ENCODE data around the gene GJD2. TPM values are rescaled to one million over a fixed set of nuclear protein-coding genes. Genes with fewer than 3 reads are reported as not detected.

Gene GJD2
- polyA plus RNA-seq, 3 donors: not detected

DNA sequence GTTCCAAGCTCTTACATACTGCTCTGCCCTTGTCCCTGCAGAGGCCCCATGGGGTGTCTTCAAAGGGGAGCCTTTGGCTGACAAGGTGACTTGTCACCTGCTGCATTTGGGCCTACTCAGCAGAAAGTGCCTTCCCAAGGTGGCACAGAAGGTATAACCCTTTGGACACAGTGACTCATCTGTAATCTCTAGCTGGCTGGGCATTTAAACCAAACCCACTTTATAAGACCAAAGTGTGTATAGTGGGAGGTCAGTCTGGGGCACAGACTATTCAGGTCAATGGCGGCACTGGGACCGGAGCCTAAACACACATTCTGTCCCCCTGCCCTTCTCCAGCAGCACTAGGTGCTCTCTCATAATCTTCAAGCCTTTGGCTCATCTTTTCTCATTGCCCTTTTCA is 35.1 kb downstream of the GJD2 start:
- H3K36me3 ChIP-seq (replicated peaks in 1 of 2; ENCODE audit: control insufficient read depth in 1 of 2, insufficient read depth in 2 of 2, low read length in 2 of 2): no peaks in the 10 kb centered on the region
- Mint-ChIP-seq H3K27me3 (ENCODE audit: low read depth in 3 of 3) (peaks cover 24 to 39% (median 32%) of the 10 kb centered on the region in 3 donors), H3K4me3 (no peak overlapping the region), H3K4me1 (no peaks in the 10 kb centered on the region), H3K27ac (no peak overlapping the region), H3K9me3 (peaks cover 0 to 3% (median 0%) of the 10 kb centered on the region in 7 donors), H3K36me3 (no peaks in the 10 kb centered on the region)
- no peaks in the 10 kb centered on the region for H3K9me3 ChIP-seq (replicated peaks in 1 of 2; ENCODE audit: control insufficient read depth in 1 of 2, insufficient read depth in 1 of 2, low read length in 2 of 2)
- H3K27ac ChIP-seq (ENCODE audit: low read depth in 1 of 2, low read length in 2 of 2): no peak overlapping the region
- no peak overlapping the region for H3K4me2 ChIP-seq (replicated peaks; ENCODE audit: extremely low read depth, low read length, poor library complexity, severe bottlenecking)
- no peak overlapping the region for H3K9ac ChIP-seq (ENCODE audit: insufficient read depth, low read length, poor library complexity, severe bottlenecking)
- no peaks in the 10 kb centered on the region for H4K20me1 ChIP-seq (ENCODE audit: insufficient read depth, low read length)
- no peaks in the 10 kb centered on the region for H3K4me1 ChIP-seq (ENCODE audit: control insufficient read depth in 1 of 2, insufficient read depth in 2 of 2, low read length in 2 of 2)
- intact Hi-C loops (cut with micrococcal nuclease): no loop called here
- H2AFZ ChIP-seq (ENCODE audit: insufficient read depth, low read depth, low read length, poor library complexity, severe bottlenecking): no peak overlapping the region
- H3K4me3 ChIP-seq (replicated peaks in 1 of 3; ENCODE audit: low read depth in 2 of 3, low read length in 3 of 3): no peak overlapping the region
- WGBS (ENCODE audit: insufficient coverage): 67% methylated on average over 1 of the region's 2 CpGs
- TF ChIP-seq, protein P1, sequence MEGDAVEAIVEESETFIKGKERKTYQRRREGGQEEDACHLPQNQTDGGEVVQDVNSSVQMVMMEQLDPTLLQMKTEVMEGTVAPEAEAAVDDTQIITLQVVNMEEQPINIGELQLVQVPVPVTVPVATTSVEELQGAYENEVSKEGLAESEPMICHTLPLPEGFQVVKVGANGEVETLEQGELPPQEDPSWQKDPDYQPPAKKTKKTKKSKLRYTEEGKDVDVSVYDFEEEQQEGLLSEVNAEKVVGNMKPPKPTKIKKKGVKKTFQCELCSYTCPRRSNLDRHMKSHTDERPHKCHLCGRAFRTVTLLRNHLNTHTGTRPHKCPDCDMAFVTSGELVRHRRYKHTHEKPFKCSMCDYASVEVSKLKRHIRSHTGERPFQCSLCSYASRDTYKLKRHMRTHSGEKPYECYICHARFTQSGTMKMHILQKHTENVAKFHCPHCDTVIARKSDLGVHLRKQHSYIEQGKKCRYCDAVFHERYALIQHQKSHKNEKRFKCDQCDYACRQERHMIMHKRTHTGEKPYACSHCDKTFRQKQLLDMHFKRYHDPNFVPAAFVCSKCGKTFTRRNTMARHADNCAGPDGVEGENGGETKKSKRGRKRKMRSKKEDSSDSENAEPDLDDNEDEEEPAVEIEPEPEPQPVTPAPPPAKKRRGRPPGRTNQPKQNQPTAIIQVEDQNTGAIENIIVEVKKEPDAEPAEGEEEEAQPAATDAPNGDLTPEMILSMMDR (IDR thresholded peaks at IDR 0.05): no peak
- peaks cover 7 to 34% of the 10 kb centered on the region in 2 donors for H3K27me3 ChIP-seq (ENCODE audit: control insufficient read depth in 2 of 2, insufficient read depth in 2 of 2, low read length in 2 of 2)
- no peaks in the 10 kb centered on the region for H3K79me2 ChIP-seq (ENCODE audit: insufficient read depth, low read length)
- DNase-seq: no peak

DNA sequence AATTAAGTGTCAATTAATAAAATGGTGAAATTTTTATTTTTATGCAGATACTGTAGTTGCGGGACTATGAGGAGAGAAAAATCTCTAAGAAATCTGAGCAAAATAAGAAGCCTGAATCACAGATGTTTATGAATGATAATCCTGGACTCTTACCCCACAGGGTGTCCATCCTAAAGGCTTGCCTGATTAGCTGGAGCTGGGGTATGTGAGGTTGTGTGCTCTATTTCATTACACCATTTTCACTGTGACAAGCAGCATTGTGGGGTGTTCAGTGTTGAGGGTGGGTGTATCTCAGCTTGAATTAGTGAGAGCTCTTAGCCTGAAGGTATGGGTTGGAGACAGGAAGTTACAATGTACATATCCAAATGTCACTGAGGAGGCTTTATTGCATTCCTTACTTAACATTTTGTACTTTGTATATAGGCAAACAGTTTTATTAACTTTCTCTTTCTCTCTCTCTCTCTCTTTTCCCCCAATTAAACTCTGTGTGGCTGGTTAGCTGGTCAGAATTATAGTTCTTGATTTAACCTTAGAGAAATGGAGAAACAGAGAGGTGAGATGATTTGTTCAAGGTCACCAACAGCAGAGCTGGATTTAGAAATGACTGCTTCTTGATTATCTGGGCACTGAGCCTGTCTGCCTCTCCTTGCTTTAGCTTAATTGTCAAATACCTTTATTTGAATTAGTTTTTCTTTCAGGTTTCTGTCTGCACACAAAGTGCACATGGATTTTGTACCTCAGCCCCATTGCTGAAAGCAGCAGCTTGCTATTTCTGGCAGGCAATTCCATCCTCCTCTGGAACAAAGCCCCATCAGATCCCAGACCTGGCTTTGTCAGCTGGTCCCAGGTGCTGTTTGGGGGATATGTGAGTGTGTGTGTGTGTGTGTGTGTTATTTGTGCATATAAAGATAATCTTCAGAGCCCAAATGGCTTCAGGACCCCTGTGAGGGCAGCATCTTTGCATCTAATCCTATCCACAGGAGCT is 35.8 kb downstream of the GJD2 start:
- no peak overlapping the region for H3K27ac ChIP-seq (ENCODE audit: low read depth in 1 of 2, low read length in 2 of 2)
- no peak overlapping the region for H3K4me3 ChIP-seq (replicated peaks in 1 of 3; ENCODE audit: low read depth in 2 of 3, low read length in 3 of 3)
- TF ChIP-seq, protein P1 (IDR thresholded peaks at IDR 0.05): no peak
- no peaks in the 10 kb centered on the region for H3K79me2 ChIP-seq (ENCODE audit: insufficient read depth, low read length)
- no peaks in the 10 kb centered on the region for H3K36me3 ChIP-seq (replicated peaks in 1 of 2; ENCODE audit: control insufficient read depth in 1 of 2, insufficient read depth in 2 of 2, low read length in 2 of 2)
- H3K4me3 Mint-ChIP-seq: no peak overlapping the region
- H3K4me2 ChIP-seq (replicated peaks; ENCODE audit: extremely low read depth, low read length, poor library complexity, severe bottlenecking): no peak overlapping the region
- H2AFZ ChIP-seq (ENCODE audit: insufficient read depth, low read depth, low read length, poor library complexity, severe bottlenecking): no peak overlapping the region
- no peak overlapping the region for H3K9ac ChIP-seq (ENCODE audit: insufficient read depth, low read length, poor library complexity, severe bottlenecking)
- intact Hi-C loops (cut with micrococcal nuclease): no loop called here
- H3K9me3 Mint-ChIP-seq: peaks cover 0 to 3% (median 0%) of the 10 kb centered on the region in 7 donors
- peaks cover 9 to 34% of the 10 kb centered on the region in 2 donors for H3K27me3 ChIP-seq (ENCODE audit: control insufficient read depth in 2 of 2, insufficient read depth in 2 of 2, low read length in 2 of 2)
- H3K4me1 Mint-ChIP-seq: no peaks in the 10 kb centered on the region
- H3K36me3 Mint-ChIP-seq: no peaks in the 10 kb centered on the region
- no peaks in the 10 kb centered on the region for H3K9me3 ChIP-seq (replicated peaks in 1 of 2; ENCODE audit: control insufficient read depth in 1 of 2, insufficient read depth in 1 of 2, low read length in 2 of 2)
- H3K4me1 ChIP-seq (ENCODE audit: control insufficient read depth in 1 of 2, insufficient read depth in 2 of 2, low read length in 2 of 2): no peaks in the 10 kb centered on the region
- no peak overlapping the region for H3K27ac Mint-ChIP-seq
- WGBS (ENCODE audit: insufficient coverage): no CpG with 5 or more reads among the region's 1 CpG
- DNase-seq: no peak
- peaks cover 24 to 39% (median 32%) of the 10 kb centered on the region in 3 donors for H3K27me3 Mint-ChIP-seq (ENCODE audit: low read depth in 3 of 3)
- no peaks in the 10 kb centered on the region for H4K20me1 ChIP-seq (ENCODE audit: insufficient read depth, low read length)

Data from CD14-positive monocyte (primary cell).